Gastrocnemius medialis (tissue), 4 donors: ENCODE data around the gene NCMAP.

Experiments used
- POLR2A ChIP-seq, 2 donors: fragments of 450-650 bp; IDR thresholded peaks; one replicate each; pipeline ENCODE4 v1.6.1; 2017; ENCODE audit warnings: antibody characterized with exemption in 2 of 2, mild to moderate bottlenecking in 2 of 2, moderate library complexity in 2 of 2
- TF ChIP-seq, protein P1 (sequence below), 5 experiments: fragments of 450-650 bp in 3 of 5; fragments of 200-600 bp in 2 of 5; sonication (generic) in 2 of 5; IDR thresholded peaks in 4 of 5; conservative IDR thresholded peaks in 1 of 5; 1 replicate in 4 of 5; 2 replicates in 1 of 5; pipeline ENCODE4 v1.5.1; 2016 to 2019; ENCODE audit warnings: antibody characterized with exemption in 5 of 5, mild to moderate bottlenecking in 3 of 5, moderate library complexity in 3 of 5

DNA sequence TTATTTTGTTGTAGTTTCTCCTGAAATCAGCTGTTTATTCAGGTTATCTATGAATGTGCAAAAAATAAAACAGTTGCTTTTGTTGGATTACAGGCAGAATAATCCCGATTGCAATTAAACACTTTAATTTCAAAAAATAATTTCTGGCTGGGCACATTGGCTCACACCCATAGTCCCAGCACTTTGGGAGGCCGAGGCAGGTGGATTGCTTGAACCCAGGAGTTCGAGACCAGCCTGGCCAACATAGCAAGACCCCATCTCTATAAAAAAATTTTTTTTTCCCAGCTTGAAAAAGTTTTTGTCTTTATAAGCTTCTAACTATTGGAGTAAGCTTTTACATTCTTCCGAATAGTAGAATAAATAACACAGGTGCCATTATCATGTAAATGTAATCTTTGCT lies 38.0 kb upstream of the NCMAP start:
- TF ChIP-seq, protein P1, sequence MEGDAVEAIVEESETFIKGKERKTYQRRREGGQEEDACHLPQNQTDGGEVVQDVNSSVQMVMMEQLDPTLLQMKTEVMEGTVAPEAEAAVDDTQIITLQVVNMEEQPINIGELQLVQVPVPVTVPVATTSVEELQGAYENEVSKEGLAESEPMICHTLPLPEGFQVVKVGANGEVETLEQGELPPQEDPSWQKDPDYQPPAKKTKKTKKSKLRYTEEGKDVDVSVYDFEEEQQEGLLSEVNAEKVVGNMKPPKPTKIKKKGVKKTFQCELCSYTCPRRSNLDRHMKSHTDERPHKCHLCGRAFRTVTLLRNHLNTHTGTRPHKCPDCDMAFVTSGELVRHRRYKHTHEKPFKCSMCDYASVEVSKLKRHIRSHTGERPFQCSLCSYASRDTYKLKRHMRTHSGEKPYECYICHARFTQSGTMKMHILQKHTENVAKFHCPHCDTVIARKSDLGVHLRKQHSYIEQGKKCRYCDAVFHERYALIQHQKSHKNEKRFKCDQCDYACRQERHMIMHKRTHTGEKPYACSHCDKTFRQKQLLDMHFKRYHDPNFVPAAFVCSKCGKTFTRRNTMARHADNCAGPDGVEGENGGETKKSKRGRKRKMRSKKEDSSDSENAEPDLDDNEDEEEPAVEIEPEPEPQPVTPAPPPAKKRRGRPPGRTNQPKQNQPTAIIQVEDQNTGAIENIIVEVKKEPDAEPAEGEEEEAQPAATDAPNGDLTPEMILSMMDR (IDR thresholded peaks at IDR 0.05 in 4 of 5, conservative IDR thresholded peaks at IDR 0.05 in 1 of 5) = no peak
- no peak for TF ChIP-seq POLR2A (IDR thresholded peaks at IDR 0.05)
